Omental fat pad (tissue), 4 donors: ENCODE results near the gene LAT. TPM values are rescaled to one million over a fixed set of nuclear protein-coding genes. Genes with fewer than 3 reads are reported as not detected.
"Not testable (repeated sequence)": the region's sequence is repeated elsewhere in the genome, so short reads cannot be mapped to it uniquely, and the experiment has no call there.

Experiments used
- ATAC-seq: fragments of 150-250 bp; one replicate; pipeline ENCODE4 v1.9.1; 2016; ENCODE audit warnings: mild to moderate bottlenecking, moderate library complexity; ENCODE audit not compliant: low FRiP score
- DNase-seq: peaks from one replicate; pipeline ENCODE4 v3.0.0-alpha.2; 2019; ENCODE audit warnings: low spot score
- total RNA-seq, 4 donors: library from RNA; depleted of rRNA; stranded (reverse); fragments of >200 nt; gene quantifications; one replicate each; pipeline ENCODE4 v1.1.0, GENCODE V29; 2016
- TF ChIP-seq, protein P1 (sequence below), 3 donors: fragments of 450-650 bp; IDR thresholded peaks; one replicate each; pipeline ENCODE4 v1.5.1; 2016 to 2017; ENCODE audit warnings: antibody characterized with exemption in 3 of 3, mild to moderate bottlenecking in 3 of 3, moderate library complexity in 2 of 3

LAT gene, protein sequence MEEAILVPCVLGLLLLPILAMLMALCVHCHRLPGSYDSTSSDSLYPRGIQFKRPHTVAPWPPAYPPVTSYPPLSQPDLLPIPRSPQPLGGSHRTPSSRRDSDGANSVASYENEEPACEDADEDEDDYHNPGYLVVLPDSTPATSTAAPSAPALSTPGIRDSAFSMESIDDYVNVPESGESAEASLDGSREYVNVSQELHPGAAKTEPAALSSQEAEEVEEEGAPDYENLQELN
- total RNA-seq = 1 to 10 TPM; 1.4 to 8.5 (median 6.8) TPM

DNA sequence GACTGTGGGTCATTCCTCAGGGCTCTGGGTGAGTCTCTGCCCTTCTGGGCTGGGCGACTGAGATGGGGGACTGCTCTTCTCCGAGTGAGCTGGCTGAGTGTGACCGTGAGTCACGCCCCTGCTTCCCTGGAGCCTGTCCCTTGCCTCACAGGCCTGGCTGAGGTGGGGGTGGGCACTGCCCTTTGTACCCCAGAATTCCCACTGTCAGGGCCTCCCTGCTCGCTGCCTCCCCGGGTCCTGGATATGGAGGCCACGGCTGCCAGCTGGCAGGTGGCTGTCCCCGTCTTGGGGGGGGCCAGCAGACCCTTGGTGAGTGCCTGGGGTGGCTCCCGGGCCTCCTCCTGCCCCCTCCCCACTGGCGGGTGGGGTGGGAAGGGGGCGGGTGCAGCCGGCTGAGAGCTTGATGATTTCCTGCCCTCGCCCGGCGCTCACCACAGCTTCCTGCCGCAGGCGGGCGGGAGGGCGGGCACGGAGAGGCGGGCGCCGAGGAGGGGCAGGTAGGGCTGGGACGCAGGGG is at the start of gene LAT:
Gene LAT (plus strand): TSS at position 434 of the 517 bp plus-strand sequence. CDS start 366 bp downstream, outside the sequence.
- DNase-seq = no peak
- TF ChIP-seq, protein P1, sequence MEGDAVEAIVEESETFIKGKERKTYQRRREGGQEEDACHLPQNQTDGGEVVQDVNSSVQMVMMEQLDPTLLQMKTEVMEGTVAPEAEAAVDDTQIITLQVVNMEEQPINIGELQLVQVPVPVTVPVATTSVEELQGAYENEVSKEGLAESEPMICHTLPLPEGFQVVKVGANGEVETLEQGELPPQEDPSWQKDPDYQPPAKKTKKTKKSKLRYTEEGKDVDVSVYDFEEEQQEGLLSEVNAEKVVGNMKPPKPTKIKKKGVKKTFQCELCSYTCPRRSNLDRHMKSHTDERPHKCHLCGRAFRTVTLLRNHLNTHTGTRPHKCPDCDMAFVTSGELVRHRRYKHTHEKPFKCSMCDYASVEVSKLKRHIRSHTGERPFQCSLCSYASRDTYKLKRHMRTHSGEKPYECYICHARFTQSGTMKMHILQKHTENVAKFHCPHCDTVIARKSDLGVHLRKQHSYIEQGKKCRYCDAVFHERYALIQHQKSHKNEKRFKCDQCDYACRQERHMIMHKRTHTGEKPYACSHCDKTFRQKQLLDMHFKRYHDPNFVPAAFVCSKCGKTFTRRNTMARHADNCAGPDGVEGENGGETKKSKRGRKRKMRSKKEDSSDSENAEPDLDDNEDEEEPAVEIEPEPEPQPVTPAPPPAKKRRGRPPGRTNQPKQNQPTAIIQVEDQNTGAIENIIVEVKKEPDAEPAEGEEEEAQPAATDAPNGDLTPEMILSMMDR (IDR thresholded peaks at IDR 0.05) = no peak
- no peak for ATAC-seq

DNA sequence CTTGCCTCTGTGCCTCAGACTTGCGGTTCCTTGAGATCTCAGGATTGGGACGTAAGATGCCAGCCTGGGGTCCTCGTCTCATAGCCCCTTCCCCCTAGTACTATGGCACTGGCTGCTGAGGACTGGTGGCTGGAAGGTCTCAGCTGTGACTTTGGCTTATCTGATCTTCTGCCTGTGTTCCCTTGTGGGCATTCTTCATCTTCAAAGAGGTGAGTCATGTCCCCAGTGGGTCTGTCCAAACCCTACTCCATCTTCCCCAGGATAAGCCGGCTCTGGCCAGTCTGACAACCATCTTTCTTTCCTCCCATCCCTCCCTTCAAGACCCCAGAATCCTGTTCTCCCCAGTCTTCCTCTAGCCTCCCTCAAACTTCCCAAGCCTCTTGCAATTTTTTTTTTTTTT is 49.5 kb upstream of the LAT start:
- TF ChIP-seq, protein P1 (IDR thresholded peaks at IDR 0.05) = no peak
- DNase-seq (no peak), ATAC-seq (no peak)

DNA sequence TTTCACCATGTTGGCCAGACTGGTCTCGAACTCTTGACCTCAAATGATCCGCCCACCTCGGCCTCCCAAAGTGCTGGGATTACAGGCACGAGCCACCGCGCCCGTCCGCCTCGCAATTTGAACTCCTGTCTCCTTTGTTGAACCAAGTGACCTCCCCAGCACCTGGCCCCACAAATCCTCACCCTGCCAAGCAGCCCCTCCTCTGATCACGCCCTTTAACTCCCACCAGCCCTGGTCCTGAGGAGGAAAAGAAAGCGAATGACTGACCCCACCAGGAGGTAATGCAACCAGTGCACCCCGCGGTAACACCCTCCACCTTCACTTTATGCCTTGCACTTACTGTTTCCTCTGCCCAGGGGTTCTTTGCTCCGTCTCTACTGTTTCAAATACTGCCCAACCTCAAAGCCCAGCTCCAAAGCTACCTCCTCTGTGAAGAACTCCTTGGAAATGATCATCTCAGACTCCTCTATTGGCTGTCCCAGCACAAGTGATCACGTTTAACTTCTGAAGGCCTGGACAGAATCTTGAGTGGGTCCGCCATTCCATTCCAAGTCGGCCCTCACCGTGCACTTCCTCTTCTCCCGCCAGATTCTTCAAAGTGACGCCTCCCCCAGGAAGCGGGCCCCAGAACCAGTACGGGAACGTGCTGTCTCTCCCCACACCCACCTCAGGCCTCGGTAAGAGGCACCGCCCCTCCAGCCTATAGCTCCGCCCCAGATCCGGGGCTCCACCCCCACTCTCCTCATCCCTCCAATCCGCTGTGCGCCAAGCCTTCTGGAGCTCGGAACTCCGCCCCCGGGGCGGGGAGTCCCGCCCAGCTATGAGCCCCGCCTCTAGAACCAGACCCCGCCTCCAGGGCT is 48.7 kb upstream of the LAT start:
- TF ChIP-seq, protein P1 (IDR thresholded peaks at IDR 0.05) = no peak
- ATAC-seq (peak; percentile 85), DNase-seq (peak; percentile 66)

DNA sequence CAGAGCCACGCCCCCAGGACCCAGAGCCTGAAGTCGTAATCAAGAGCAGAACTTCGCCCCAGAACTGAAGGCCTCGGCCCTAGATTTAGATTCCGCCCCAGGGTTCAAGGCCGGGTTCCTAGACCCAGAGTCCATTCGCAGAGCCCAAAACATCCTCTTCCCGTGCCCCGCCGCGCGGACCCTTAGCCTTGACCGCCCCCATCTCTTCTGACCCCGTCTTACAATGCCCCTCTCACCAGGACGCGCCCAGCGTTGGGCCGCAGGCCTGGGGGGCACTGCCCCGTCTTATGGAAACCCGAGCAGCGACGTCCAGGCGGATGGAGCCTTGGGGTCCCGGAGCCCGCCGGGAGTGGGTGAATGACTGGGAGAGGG is 48.1 kb upstream of the LAT start:
- TF ChIP-seq, protein P1 (IDR thresholded peaks at IDR 0.05) = no peak
- DNase-seq (no peak), ATAC-seq (peak; percentile 29)

DNA sequence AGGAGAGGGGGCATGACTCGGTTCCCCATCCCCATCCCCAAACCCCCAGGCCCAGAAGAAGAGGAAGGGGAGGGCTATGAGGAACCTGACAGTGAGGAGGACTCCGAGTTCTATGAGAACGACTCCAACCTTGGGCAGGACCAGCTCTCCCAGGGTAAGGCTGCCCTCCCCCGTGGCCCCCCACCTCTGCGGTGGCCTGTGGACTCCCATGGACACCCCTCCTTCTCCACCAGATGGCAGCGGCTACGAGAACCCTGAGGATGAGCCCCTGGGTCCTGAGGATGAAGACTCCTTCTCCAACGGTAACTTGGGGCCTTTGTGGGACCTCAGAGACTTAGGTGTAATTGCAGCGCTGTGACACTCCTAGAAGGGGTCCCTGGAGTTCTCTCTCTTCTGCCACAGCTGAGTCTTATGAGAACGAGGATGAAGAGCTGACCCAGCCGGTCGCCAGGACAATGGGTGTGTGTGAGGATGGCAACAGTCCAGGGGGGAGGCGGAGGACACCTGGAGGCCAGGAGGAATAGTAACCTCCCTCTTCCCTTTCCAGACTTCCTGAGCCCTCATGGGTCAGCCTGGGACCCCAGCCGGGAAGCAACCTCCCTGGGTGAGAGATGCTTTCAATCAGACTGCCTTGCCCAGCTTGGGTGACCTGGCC is 47.5 kb upstream of the LAT start:
- ATAC-seq (no peak), DNase-seq (no peak)
- TF ChIP-seq, protein P1 (IDR thresholded peaks at IDR 0.05) = no peak

DNA sequence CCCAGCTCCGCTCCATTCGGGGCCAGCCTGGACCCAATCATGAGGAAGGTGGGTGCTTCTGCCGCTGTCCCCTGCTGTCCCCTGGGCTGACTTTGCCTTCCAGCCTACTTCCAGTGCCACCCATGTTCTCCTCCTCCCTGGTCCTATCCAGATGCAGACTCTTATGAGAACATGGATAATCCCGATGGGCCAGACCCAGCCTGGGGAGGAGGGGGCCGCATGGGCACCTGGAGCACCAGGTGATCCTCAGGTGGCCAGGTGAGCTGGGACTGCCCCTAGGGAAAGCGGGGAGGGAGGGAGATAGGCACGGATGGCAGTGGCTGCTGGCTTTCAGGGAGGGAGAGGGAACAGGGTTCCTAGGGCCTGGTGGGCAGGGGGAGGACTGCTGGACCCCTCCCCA is 46.1 kb upstream of the LAT start:
- DNase-seq (no peak), ATAC-seq (no peak)
- TF ChIP-seq, protein P1 (IDR thresholded peaks at IDR 0.05) = no peak

DNA sequence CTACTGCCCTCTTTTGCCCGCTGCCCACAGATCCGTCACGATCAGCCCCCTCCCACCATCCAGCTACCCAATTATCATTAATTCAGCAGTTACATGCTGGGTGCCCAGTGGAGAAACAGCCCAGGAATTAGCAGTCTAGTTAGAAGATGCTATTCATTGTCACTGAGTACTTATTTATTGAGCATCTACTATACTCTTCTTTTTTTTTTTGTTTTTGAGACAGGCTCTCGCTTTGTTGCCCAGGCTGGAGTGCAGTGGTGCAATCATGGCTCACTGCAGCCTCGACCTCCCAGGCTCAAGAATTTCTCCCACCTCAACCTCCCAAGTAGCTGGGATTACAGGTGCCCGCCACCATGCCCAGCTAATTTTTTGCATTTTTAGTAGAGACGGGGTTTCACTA is 45.0 kb upstream of the LAT start:
- not testable (repeated sequence) for ATAC-seq, DNase-seq
